Activated T-helper 1 cell treated with Interleukin-2 at 50 U/mL for 16 hours (primary cell): ENCODE data around the gene SRM.
"Not testable (repeated sequence)": the region's sequence is repeated elsewhere in the genome, so short reads cannot be mapped to it uniquely, and the experiment has no call there.

ENCODE experiments used
- DNase-seq: peaks from one replicate; pipeline ENCODE4 v3.0.0-alpha.2; 2020; ENCODE audit warnings: low read depth

Gene SRM

GRCh38 chr1:11064942-11065341, 5.1 kb upstream of the SRM start:
- no peak for DNase-seq

DNA sequence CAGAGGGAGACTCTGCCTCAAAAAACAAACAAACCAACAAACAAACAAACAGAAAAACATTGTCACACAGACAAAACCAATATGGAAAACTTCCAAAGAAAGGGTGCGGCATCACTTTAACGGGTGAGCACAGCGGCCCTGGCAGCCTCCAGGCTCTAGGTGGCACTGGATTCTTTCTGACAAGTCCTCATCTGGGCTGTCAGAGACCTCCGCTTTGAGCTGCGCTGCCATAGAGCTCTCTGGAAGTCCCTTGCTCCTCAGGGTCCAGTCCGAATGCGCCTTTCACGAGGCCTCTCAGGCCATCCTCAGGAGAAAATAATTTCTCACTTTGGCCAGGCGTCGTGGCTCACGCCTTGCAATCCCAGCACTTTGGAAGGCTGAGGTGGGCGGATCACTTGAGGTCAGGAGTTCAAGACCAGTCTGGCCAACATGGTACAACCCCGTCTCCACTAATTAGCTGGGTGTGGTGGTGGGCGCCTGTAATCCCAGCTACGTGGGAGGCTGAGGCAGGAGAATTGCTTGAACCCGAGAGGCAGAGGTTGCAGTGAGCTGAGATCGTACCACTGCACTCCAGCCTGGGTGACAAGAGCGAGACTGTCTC, 4.2 kb upstream of the SRM start:
- DNase-seq: not testable (repeated sequence)

DNA sequence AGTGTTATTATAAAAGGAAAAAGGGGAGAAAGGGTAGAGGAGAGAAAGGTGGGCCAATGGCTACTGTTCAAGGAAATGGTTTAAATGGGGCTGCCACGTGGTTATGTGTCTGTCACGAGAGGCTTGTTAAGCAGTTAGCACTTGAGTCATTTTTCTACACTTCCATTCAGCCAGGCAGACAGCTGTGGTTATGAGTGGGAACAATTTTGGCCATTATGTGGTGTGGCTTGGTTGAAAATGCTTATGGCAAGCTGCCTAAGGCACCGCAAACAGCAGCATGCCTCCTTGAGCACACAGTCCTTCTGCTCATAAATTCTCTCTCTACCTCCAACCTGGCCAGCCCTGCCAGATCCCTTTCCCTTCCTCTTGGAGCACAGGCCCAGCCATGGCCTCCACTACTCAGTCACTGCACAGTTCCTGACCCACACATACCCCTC, 3.2 kb upstream of the SRM start:
- DNase-seq: no peak

GRCh38 chr1:11061652-11062365, 2.0 kb upstream of the SRM start:
- no peak for DNase-seq

- no peak for DNase-seq
Observed at GRCh38 chr1:11059155-11059967, 457 bp downstream of the SRM start.

- no peak for DNase-seq
Observed at GRCh38 chr1:11058595-11059154, 1.1 kb downstream of the SRM start.

- no peak for DNase-seq
Observed at GRCh38 chr1:11058026-11058425, 1.8 kb downstream of the SRM start.

- DNase-seq: no peak
Observed at GRCh38 chr1:11057477-11057876, 2.3 kb downstream of the SRM start.

DNA sequence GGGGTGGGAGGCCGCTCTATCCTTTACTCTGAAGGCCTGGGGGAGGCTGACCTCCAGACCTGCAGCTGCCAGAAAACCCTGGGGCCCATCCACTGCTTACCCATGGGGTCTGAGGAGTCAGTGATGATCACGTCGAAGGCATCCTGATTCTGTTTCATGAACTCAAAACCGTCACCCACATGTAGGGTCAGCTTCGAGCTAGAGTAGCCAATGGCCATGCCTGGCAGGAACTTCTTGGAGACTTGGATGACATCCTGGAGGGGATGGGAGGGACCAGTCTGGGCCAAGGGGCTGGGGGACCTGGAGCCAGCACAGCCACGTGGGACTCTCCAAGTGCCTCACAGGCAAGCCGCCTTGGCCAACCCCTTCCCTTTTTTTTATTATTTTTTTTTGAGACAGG, 3.3 kb downstream of the SRM start:
- DNase-seq: no peak

DNA sequence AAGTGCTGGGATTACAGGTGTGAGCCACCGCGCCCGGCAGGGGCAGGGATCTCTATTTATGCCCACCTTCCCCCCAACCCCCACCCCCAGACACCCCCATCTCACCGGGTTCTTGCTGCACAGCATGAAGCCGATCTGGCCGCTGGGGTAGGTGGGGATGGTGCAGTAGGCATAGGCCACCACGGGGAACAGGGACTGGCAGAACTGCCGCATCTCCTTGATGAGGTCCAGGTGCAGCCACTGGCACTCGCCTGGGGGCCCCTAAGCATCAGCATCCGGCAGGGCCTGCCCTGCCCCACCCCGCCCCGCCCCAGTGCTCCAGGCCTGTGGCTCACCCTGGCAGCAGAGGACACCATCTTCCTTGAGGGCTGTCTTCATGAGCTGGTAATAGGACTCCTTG, 4.1 kb downstream of the SRM start:
- DNase-seq: no peak

DNA sequence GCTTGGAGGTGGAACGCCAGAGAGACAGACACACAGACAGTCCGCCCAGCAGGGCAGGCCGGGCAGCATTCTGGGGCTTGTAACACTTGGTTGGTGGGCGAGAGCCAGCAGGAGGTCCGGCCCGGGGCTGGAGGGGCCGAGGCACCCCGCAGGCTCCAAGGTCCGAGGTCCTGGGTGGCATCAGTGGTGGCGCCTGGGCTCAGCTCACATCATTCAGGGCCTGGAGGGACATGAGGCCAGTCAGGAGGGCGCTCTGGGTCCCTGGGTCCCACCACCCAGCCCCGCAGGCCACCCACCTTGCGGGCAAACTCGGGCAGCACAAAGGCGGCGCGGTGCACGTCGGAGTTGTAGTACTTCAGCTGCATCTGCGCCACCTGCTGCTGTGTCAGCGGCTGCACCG, 5.2 kb downstream of the SRM start:
- no peak for DNase-seq

- no peak for DNase-seq
Observed at GRCh38 chr1:11054181-11054580, 5.6 kb downstream of the SRM start.

DNA sequence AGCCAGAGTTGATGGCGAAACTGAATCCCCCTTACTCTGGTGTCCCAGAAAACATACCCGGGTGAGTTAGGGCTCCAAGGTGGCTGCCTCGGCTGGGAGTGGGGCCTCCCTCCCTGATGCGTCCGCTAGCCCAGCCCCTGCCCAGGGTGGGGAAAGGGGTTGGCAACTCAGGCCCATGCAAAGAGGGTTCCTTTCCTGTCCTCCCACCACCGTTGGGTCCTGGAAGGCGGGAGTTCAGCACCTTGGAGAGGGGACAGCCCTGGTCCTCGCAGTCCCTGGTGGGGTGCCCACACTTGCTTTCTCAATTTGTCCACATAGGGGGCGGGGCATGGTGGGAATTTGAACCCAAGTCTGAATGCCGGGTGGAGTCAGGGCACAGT, 6.1 kb downstream of the SRM start:
- DNase-seq: no peak

DNA sequence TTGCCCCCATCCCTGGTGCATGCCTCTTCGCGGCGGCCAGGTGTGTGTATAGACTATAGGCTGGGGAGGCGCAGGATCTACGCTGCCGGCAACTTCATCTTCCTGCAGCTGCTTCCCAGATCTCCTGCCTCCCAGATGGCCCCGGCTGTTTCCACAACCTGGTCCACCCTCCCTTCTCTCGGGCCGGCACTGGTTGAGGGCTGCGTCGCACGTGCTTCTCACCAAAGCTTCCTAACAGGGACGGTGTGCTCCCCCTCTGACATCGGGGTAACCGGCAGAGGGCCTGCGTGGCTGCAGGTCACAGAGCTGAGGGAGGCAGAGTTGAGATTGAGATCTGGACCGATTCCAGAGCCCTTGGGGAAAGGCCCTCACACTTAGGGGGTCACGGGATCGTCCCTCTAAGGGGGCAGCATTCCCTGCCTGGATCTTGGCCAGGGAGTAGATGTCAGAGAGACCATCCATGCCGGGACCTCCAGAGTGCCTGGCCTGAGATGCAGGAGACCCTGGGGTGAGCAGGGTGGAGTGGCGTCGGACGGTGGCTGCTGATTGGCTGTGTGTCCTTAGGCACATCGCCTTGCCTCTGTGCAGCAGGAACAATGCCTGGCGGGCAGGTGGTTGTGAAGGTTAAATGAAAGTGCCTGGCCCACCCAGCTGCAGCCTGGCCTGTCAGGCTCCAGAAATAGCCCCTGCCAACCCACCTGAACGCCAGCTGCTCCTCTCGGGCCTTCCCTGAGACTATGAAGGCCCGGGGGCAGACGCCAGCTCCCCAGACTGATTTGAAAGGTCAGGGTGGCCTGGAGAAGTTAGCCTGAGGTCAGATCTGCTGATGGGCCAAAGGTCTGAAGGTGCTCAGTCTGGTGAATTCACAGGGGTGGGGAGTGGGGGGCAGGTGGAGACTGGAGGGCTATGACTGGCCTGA, 6.7 kb downstream of the SRM start:
- DNase-seq: no peak

- DNase-seq: no peak
Observed at GRCh38 chr1:11051781-11052511, 7.9 kb downstream of the SRM start.

- DNase-seq: not testable (repeated sequence)
Observed at GRCh38 chr1:11051121-11051520, 8.7 kb downstream of the SRM start.

- DNase-seq: no peak
Observed at GRCh38 chr1:11046625-11047365, 13.0 kb downstream of the SRM start, which contains the start of gene MASP2. TSS of gene MASP2 (minus strand) at chr1:11047239. CDS start at chr1:11047207, 32 bp downstream.

- no peak for DNase-seq
Observed at GRCh38 chr1:11046270-11046566, 13.6 kb downstream of the SRM start.

DNA sequence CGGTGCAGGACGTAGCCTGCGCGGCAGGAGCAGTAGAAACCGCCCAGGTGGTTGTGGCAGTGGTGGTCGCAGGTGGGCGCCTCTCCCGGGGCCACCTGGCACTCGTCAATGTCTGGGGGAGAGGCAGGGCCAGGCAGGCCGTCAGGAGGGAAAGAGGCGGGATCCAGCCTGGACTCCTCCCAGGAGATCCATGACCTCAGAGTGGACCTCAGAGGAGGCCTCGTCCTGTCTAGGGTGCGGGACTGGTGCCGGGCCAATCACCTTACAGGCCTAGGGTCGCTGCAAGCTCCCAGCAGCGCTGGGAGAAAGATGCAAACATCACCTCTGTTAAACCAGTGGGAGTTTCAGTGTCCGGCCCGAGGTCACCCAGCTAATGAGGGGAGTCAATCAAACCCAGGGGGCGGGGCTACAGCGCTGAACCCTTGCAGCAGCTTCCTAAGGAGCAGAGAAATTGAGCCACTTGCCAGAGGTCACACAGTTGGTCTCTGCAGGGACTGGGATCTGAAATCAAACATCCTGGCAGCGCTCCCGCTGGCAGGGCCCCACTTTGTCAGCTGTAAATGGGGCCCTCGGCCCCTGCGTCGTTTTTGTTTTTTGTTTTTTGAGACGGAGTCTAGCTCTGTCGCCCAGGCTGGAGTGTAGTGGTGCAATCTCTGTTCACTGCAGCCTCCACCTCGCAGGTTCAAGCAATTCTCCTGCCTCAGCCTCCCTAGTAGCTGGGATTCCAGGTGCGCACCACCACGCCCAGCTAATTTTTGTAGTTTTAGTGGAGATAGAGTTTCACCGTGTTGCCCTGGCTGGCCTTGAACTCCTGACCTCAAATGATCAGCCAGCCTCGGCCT, 14.2 kb downstream of the SRM start:
- DNase-seq: no peak
